Mammary epithelial cell (primary cell): ENCODE data around the gene ACOT7.
"Not testable (repeated sequence)": the region's sequence is repeated elsewhere in the genome, so short reads cannot be mapped to it uniquely, and the experiment has no call there.

Source experiments
- EZH2 ChIP-seq: IDR thresholded peaks from 2 replicates; pipeline ENCODE4 v1.6.1; 2012; ENCODE audit warnings: low read length, inconsistent platforms, borderline replicate concordance
- TF ChIP-seq, protein P1 (sequence below), 2 donors: IDR thresholded peaks in 1 of 2; conservative IDR thresholded peaks in 1 of 2; 2 replicates each; pipeline ENCODE4 v1.5.1; 2011 to 2012; ENCODE audit warnings: inconsistent platforms in 2 of 2, low read length in 2 of 2, mild to moderate bottlenecking in 2 of 2, control low read depth in 1 of 2, low read depth in 1 of 2; ENCODE audit not compliant: insufficient read depth in 1 of 2; ENCODE audit errors: extremely low read depth in 1 of 2

DNA sequence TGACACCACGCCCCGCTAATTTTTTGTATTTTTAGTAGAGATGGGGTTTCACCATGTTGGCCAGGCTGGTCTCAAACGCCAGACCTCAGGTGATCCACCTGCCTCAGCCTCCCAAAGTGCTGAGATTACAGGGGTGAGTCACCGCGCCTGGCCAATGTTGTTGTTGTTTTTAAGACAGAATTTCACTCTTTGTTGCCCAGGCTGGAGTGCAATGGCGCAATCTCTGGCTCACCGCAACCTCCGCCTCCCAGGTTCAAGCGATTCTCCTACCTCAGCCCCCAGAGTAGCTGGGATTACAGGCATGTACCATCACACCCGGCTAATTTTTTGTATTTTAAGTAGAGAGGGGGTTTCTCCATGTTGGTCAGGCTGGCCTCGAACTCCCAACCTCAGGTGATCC lies 173.9 kb downstream of the ACOT7 start:
- TF ChIP-seq, protein P1, sequence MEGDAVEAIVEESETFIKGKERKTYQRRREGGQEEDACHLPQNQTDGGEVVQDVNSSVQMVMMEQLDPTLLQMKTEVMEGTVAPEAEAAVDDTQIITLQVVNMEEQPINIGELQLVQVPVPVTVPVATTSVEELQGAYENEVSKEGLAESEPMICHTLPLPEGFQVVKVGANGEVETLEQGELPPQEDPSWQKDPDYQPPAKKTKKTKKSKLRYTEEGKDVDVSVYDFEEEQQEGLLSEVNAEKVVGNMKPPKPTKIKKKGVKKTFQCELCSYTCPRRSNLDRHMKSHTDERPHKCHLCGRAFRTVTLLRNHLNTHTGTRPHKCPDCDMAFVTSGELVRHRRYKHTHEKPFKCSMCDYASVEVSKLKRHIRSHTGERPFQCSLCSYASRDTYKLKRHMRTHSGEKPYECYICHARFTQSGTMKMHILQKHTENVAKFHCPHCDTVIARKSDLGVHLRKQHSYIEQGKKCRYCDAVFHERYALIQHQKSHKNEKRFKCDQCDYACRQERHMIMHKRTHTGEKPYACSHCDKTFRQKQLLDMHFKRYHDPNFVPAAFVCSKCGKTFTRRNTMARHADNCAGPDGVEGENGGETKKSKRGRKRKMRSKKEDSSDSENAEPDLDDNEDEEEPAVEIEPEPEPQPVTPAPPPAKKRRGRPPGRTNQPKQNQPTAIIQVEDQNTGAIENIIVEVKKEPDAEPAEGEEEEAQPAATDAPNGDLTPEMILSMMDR (conservative IDR thresholded peaks at IDR 0.05 in 1 of 2, IDR thresholded peaks at IDR 0.05 in 1 of 2; ENCODE audit: extremely low read depth in 1 of 2, insufficient read depth in 1 of 2, low read depth in 1 of 2, low read length in 2 of 2), result not testable (repeated sequence)
- TF ChIP-seq EZH2, result not testable (repeated sequence)
